Prostate gland (tissue), 2 donors: ENCODE results near the gene GHRL. TPM values are rescaled to one million over a fixed set of nuclear protein-coding genes. Genes with fewer than 3 reads are reported as not detected.
"Not testable (repeated sequence)": the region's sequence is repeated elsewhere in the genome, so short reads cannot be mapped to it uniquely, and the experiment has no call there.

Experiments used
- DNase-seq: peaks from one replicate; pipeline ENCODE4 v3.0.0-alpha.2; 2019; ENCODE audit warnings: low spot score
- H3K27ac ChIP-seq, 2 donors: fragments of 200-600 bp; sonication (generic); 2 replicates each; pipeline ENCODE4 v1.5.1; 2017 to 2019
- H3K27me3 ChIP-seq: fragments of 200-600 bp; sonication (generic); replicated peaks from 2 replicates; pipeline ENCODE4 v1.5.1; 2019; ENCODE audit not compliant: insufficient read depth
- H3K36me3 ChIP-seq, 2 donors: fragments of 200-600 bp; sonication (generic); 1 replicate in 1 of 2; 2 replicates in 1 of 2; pipeline versions ENCODE4 v1.5.1 to v1.8.1; 2017 to 2019
- H3K4me1 ChIP-seq: fragments of 200-600 bp; sonication (generic); replicated peaks from 2 replicates; pipeline ENCODE4 v1.5.1; 2019
- H3K4me3 ChIP-seq, 2 donors: fragments of 200-600 bp; sonication (generic); 2 replicates each; pipeline ENCODE4 v1.5.1; 2017 to 2019
- H3K9me3 ChIP-seq: fragments of 200-600 bp; sonication (generic); 2 replicates; pipeline ENCODE4 v1.5.1; 2017
- POLR2A ChIP-seq: fragments of 450-650 bp; IDR thresholded peaks from one replicate; pipeline ENCODE4 v1.6.1; 2016; ENCODE audit warnings: antibody characterized with exemption, mild to moderate bottlenecking
- POLR2AphosphoS5 ChIP-seq: sonication (generic); formaldehyde crosslinking; IDR thresholded peaks from one replicate; pipeline ENCODE4 v1.6.1; 2017; ENCODE audit warnings: antibody characterized with exemption
- WGBS: methylation state at CpG from one replicate; pipeline ENCODE4 v1.1.5; 2018; 5-methylcytosine and 5-hydroxymethylcytosine counted together
- intact Hi-C: fragments of 100-400 bp; cut with DNase I; formaldehyde crosslinking; loops from one replicate; pipeline ENCODE4 v1.14.2; 2022
- total RNA-seq, 2 donors: library from RNA; depleted of rRNA; stranded (reverse); fragments of >200 nt; gene quantifications; one replicate each; pipeline ENCODE4 v1.1.0, GENCODE V29; 2016
- TF ChIP-seq, protein P1 (sequence below), 4 experiments: fragments of 200-600 bp in 2 of 4; fragments of 450-650 bp in 2 of 4; sonication (generic) in 2 of 4; IDR thresholded peaks; 1 replicate in 3 of 4; 2 replicates in 1 of 4; pipeline ENCODE4 v1.5.1; 2016 to 2019; ENCODE audit warnings: antibody characterized with exemption in 4 of 4, mild to moderate bottlenecking in 2 of 4, moderate library complexity in 2 of 4

Gene GHRL
- total RNA-seq, 2 donors from 2014 or later = 3.0 TPM; not detected in 1

DNA sequence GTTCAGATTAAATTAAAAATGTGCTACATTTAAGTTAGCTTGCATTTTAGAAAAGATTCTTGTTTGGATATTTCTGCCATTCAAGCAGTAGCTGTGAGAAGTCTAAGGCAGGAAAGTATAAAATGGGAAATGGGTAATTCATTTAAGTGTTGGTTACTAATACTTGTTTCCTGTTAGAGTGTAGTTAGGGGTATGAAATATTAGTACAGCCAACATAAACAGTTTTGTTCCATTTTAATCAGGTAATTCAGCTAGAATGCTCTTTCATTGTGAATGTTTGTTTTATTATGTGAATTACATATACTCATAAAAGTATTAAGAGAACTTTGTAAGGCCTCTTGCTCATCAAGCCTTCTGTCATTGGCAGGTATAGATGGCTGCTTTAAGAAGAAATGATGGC is 24.6 kb downstream of the GHRL start:
- H3K4me1 ChIP-seq = peaks cover 1% of the 10 kb centered on the region
- no peak for DNase-seq
- H3K9me3 ChIP-seq = no peaks in the 10 kb centered on the region
- no peaks in the 10 kb centered on the region for H3K36me3 ChIP-seq
- H3K4me3 ChIP-seq = no peak overlapping the region
- H3K27ac ChIP-seq = no peak overlapping the region
- H3K27me3 ChIP-seq = no peaks in the 10 kb centered on the region
- intact Hi-C loops = no loop called here
- TF ChIP-seq POLR2AphosphoS5 (no peak), POLR2A (no peak)
- TF ChIP-seq, protein P1, sequence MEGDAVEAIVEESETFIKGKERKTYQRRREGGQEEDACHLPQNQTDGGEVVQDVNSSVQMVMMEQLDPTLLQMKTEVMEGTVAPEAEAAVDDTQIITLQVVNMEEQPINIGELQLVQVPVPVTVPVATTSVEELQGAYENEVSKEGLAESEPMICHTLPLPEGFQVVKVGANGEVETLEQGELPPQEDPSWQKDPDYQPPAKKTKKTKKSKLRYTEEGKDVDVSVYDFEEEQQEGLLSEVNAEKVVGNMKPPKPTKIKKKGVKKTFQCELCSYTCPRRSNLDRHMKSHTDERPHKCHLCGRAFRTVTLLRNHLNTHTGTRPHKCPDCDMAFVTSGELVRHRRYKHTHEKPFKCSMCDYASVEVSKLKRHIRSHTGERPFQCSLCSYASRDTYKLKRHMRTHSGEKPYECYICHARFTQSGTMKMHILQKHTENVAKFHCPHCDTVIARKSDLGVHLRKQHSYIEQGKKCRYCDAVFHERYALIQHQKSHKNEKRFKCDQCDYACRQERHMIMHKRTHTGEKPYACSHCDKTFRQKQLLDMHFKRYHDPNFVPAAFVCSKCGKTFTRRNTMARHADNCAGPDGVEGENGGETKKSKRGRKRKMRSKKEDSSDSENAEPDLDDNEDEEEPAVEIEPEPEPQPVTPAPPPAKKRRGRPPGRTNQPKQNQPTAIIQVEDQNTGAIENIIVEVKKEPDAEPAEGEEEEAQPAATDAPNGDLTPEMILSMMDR (IDR thresholded peaks at IDR 0.05) = no peak

- DNase-seq, H3K27ac ChIP-seq, intact Hi-C loops, H3K4me1 ChIP-seq, H3K9me3 ChIP-seq, H3K36me3 ChIP-seq, H3K27me3 ChIP-seq, H3K4me3 ChIP-seq: not testable (repeated sequence)
- 89% methylated on average over 7 of the region's 7 CpGs for WGBS
Measured at GRCh38 chr3:10266936-10267335, 25.8 kb downstream of the GHRL start.

GRCh38 chr3:10265833-10266232 is 26.9 kb downstream of the GHRL start:
- TF ChIP-seq, protein P1 (IDR thresholded peaks at IDR 0.05) = no peak
- TF ChIP-seq POLR2A (no peak), POLR2AphosphoS5 (no peak)
- H3K4me3 ChIP-seq = no peak overlapping the region
- no peaks in the 10 kb centered on the region for H3K36me3 ChIP-seq
- no peak overlapping the region for H3K27ac ChIP-seq
- H3K27me3 ChIP-seq = no peaks in the 10 kb centered on the region
- intact Hi-C loops = no loop called here
- H3K9me3 ChIP-seq = no peaks in the 10 kb centered on the region
- 93% methylated on average over 2 of the region's 2 CpGs for WGBS
- H3K4me1 ChIP-seq = no peaks in the 10 kb centered on the region
- no peak for DNase-seq

GRCh38 chr3:10263646-10264363 is 28.9 kb downstream of the GHRL start:
- no peak for TF ChIP-seq POLR2A
- TF ChIP-seq, protein P1 (IDR thresholded peaks at IDR 0.05) = peak in 3 of 4 experiments; percentile 21 to 43 (median 43)
- WGBS = 34% methylated on average over 12 of the region's 12 CpGs
- H3K9me3 ChIP-seq = no peaks in the 10 kb centered on the region
- H3K4me1 ChIP-seq = no peaks in the 10 kb centered on the region
- H3K4me3 ChIP-seq = no peak overlapping the region
- no peaks in the 10 kb centered on the region for H3K36me3 ChIP-seq
- no peak for DNase-seq
- H3K27me3 ChIP-seq = no peaks in the 10 kb centered on the region
- intact Hi-C loops = no loop called here
- H3K27ac ChIP-seq = peak overlapping the region; percentile 30 to 42

- no peak for DNase-seq
- H3K4me1 ChIP-seq = no peaks in the 10 kb centered on the region
- H3K9me3 ChIP-seq = no peaks in the 10 kb centered on the region
- intact Hi-C loops = no loop called here
- H3K27ac ChIP-seq = no peak overlapping the region
- TF ChIP-seq, protein P1 (IDR thresholded peaks at IDR 0.05) = no peak
- TF ChIP-seq POLR2AphosphoS5 (no peak), POLR2A (no peak)
- no peak overlapping the region for H3K4me3 ChIP-seq
- no peaks in the 10 kb centered on the region for H3K36me3 ChIP-seq
- WGBS = 66% methylated on average over 4 of the region's 4 CpGs
- H3K27me3 ChIP-seq = no peaks in the 10 kb centered on the region
Measured at GRCh38 chr3:10262027-10262426, 30.7 kb downstream of the GHRL start.
